Suppressor macrophage (primary cell): ENCODE results near the gene ARHGEF4.
A peak's percentile ranks its signal among the peaks of the same experiment; 100 is the strongest.

Source experiments
- DNase-seq, 4 experiments: peaks; one replicate each; pipeline ENCODE4 v3.0.0-alpha.2; 2020 to 2022

ARHGEF4 gene

DNA sequence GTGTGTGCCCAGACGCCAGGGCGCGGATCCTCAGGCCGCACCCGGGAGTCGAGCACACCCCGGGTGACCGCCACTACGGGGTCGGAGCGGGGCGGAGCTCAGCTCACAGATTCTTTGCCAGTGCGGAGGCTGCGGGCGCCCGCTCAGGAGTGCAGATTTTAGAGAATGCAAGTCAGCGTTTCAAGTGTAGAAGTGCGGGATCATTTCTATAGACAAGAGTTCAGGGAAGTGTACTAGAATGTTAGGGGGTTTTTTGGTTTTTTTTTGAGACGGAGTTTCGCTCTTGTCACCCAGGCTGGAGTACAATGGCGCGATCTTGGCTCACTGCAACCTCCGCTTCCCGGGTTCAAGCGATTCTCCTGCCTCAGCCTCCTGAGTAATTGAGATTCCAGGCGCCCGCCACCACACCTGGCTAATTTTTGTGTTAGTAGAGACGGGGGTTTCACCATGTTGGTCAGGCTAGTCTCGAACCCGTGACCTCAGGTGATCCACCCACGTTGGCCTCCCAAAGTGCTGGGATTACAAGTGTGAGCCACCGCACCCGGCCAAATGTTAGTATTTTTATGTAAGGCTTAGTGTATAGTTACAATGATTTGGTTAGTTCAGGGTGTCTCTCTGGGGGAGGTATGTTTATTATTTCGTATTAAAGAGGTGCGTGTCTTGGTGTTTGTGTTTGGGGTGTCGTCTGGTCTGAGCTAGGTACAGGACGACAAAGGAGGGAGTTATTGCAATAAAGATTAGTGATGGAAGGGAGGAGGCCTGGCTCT, 257.2 kb downstream of the ARHGEF4 start:
- DNase-seq: peak in 3 of 4 experiments; percentile 76 to 88 (median 81)

GRCh38 chr2:131094463-131095281, 258.0 kb downstream of the ARHGEF4 start:
- no peak for DNase-seq
